ENCODE measurements around the gene ATP6V0E1.

ATP6V0E1 gene

DNA sequence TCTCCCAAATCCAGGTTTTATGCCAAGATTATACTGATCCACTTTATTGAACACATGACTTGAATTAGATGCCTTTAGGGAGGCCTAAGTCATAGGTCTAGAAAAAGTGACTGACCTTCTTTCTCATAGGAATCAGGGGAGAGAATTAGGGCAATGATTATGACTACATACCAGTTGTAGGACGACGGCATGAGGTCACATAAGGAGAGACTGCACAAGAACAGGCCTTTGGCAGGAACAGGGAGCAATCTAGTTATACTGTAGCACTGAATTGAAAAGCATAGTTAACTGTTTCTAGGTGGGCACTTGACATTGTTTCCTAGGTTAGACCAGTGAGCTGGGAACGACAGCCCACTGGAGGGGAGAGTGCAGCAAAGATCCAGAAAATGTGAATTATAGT is 95.3 kb downstream of the ATP6V0E1 start:
- DNase-seq (ENCODE audit: low read depth): no peak

Measured in EH (cell line).